IMR-90 (cell line): ENCODE data around the gene TREM2. TPM values are rescaled to one million over a fixed set of nuclear protein-coding genes. Genes with fewer than 3 reads are reported as not detected.

ENCODE experiments used
- polyA plus RNA-seq, 3 experiments: library from polyadenylated mRNA; depleted of rRNA; stranded (reverse); fragments of >200 nt; gene quantifications; 2 replicates each; pipeline ENCODE4 v1.2.3, GENCODE V29; 2012; ENCODE audit warnings: low replicate concordance in 1 of 3
- total RNA-seq: library from RNA; depleted of rRNA; stranded (reverse); fragments of >200 nt; gene quantifications from 2 replicates; pipeline ENCODE4 v1.2.3, GENCODE V29; 2012; rRNA removed

TREM2 gene
- total and polyA plus RNA-seq, 2 of the 4 experiments (the other 2 are of a cell fraction) = not detected

Other genes with a start within 250 kb of the TREM2 start
- gene UNC5CL, start 123.9 kb downstream of the TREM2 start, total RNA-seq = not detected in 2 replicates
- not detected in 2 replicates for gene UNC5CL, start 123.9 kb downstream of the TREM2 start, polyA plus RNA-seq (2012; rRNA removed)
- gene TSPO2, start 120.6 kb downstream of the TREM2 start, total RNA-seq = not detected in 2 replicates
- gene TSPO2, start 120.6 kb downstream of the TREM2 start, polyA plus RNA-seq (2012; rRNA removed) = not detected in 2 replicates
- gene APOBEC2, start 109.9 kb downstream of the TREM2 start, total RNA-seq = not detected in 2 replicates
- not detected in 2 replicates for gene APOBEC2, start 109.9 kb downstream of the TREM2 start, polyA plus RNA-seq (2012; rRNA removed)
- 2.3 and 5.6 TPM in 2 replicates for gene OARD1, start 90.8 kb downstream of the TREM2 start, total RNA-seq
- 4.6 and 5.5 TPM in 2 replicates for gene OARD1, start 90.8 kb downstream of the TREM2 start, polyA plus RNA-seq (2012; rRNA removed)
- 21.9 and 28.5 TPM in 2 replicates for gene NFYA, start 90.1 kb downstream of the TREM2 start, total RNA-seq
- gene NFYA, start 90.1 kb downstream of the TREM2 start, polyA plus RNA-seq (2012; rRNA removed) = 10.9 and 12.3 TPM in 2 replicates
- not detected in 2 replicates for gene TREML1, start 8.8 kb downstream of the TREM2 start, total RNA-seq
- gene TREML1, start 8.8 kb downstream of the TREM2 start, polyA plus RNA-seq (2012; rRNA removed) = not detected in 2 replicates
- not detected in 2 replicates for gene TREML2, start 38.0 kb upstream of the TREM2 start, total RNA-seq
- not detected in 2 replicates for gene TREML2, start 38.0 kb upstream of the TREM2 start, polyA plus RNA-seq (2012; rRNA removed)
- gene TREML4, start 65.2 kb upstream of the TREM2 start, total RNA-seq = not detected in 2 replicates
- gene TREML4, start 65.2 kb upstream of the TREM2 start, polyA plus RNA-seq (2012; rRNA removed) = not detected in 2 replicates
- gene TREM1, start 123.6 kb upstream of the TREM2 start, total RNA-seq = not detected in 2 replicates
- not detected in 2 replicates for gene TREM1, start 123.6 kb upstream of the TREM2 start, polyA plus RNA-seq (2012; rRNA removed)
- gene NCR2, start 172.5 kb upstream of the TREM2 start, total RNA-seq = not detected in 2 replicates
- gene NCR2, start 172.5 kb upstream of the TREM2 start, polyA plus RNA-seq (2012; rRNA removed) = not detected in 2 replicates